Natural killer cell (primary cell): Measurements from ENCODE around the gene TMEM187. TPM values are rescaled to one million over a fixed set of nuclear protein-coding genes. Genes with fewer than 3 reads are reported as not detected.

Source experiments
- ATAC-seq, 3 donors: fragments of 150-1000 bp in 2 of 3; fragments of 200-7000 bp in 1 of 3; cut with Tn5 transposase; 1 replicate in 1 of 3; 2 replicates in 2 of 3; pipeline ENCODE4 v1.10.0; 2021; ENCODE audit warnings: mild to moderate bottlenecking in 2 of 3, moderate library complexity in 2 of 3
- DNase-seq, 2 donors: peaks; one replicate each; pipeline versions ENCODE4 v3.0.0 to v3.0.0-alpha.2; 2013 to 2021; ENCODE audit warnings: mixed read lengths in 1 of 2
- H3K27ac ChIP-seq: one replicate; pipeline ENCODE4 v1.5.1; 2013; ENCODE audit warnings: mild to moderate bottlenecking, low read length
- H3K27me3 ChIP-seq: one replicate; pipeline ENCODE4 v1.6.1; 2013; ENCODE audit warnings: low read length; ENCODE audit not compliant: control insufficient read depth, insufficient read depth
- H3K36me3 ChIP-seq: one replicate; pipeline ENCODE4 v1.6.1; 2013; ENCODE audit warnings: low read length; ENCODE audit not compliant: control insufficient read depth, insufficient read depth
- H3K4me1 ChIP-seq: one replicate; pipeline ENCODE4 v1.6.1; 2013; ENCODE audit warnings: low read length; ENCODE audit not compliant: control insufficient read depth, insufficient read depth
- H3K4me3 ChIP-seq: one replicate; pipeline ENCODE4 v1.5.1; 2013; ENCODE audit warnings: low read length
- H3K9me3 ChIP-seq: one replicate; pipeline ENCODE4 v1.6.1; 2013; ENCODE audit warnings: low read length; ENCODE audit not compliant: control insufficient read depth, insufficient read depth
- H3K27ac Mint-ChIP-seq, 2 donors: one replicate each; pipeline ENCODE4 v1.8.0; 2022; ENCODE audit warnings: mild to moderate bottlenecking in 2 of 2, mixed read lengths in 2 of 2, moderate library complexity in 1 of 2
- H3K27me3 Mint-ChIP-seq, 2 donors: one replicate each; pipeline ENCODE4 v1.8.0; 2022; ENCODE audit warnings: low read depth in 2 of 2, mixed read lengths in 2 of 2
- H3K36me3 Mint-ChIP-seq: one replicate; pipeline ENCODE4 v1.8.0; 2022; ENCODE audit warnings: mixed read lengths
- H3K4me1 Mint-ChIP-seq, 2 donors: one replicate each; pipeline ENCODE4 v1.8.0; 2022; ENCODE audit warnings: mixed read lengths in 2 of 2
- H3K4me3 Mint-ChIP-seq: one replicate; pipeline ENCODE4 v1.8.0; 2022; ENCODE audit warnings: mild to moderate bottlenecking, moderate library complexity, mixed read lengths
- H3K9me3 Mint-ChIP-seq, 2 donors: one replicate each; pipeline ENCODE4 v1.8.0; 2022; ENCODE audit warnings: mixed read lengths in 2 of 2
- WGBS: methylation state at CpG from one replicate; pipeline ENCODE4 v1.1.7; 2013; ENCODE audit warnings: missing lambda C conversion rate; ENCODE audit not compliant: insufficient coverage; 5-methylcytosine and 5-hydroxymethylcytosine counted together
- intact Hi-C: fragments of 100-400 bp; cut with micrococcal nuclease; formaldehyde crosslinking; loops from one replicate; pipeline ENCODE4 v1.14.2; 2022
- total RNA-seq, 4 donors: library from RNA; stranded (reverse); fragments of 120-200 nt in 1 of 4; gene quantifications; one replicate each; pipeline versions ENCODE4 v1.2.3 to v1.2.4, GENCODE V29; 2013 to 2022
- TF ChIP-seq, protein P1 (sequence below): fragments of 200-600 bp; IDR thresholded peaks from one replicate; pipeline ENCODE4 v1.8.0; 2022; ENCODE audit warnings: antibody characterized with exemption

TMEM187 gene
- total RNA-seq, 3 donors from 2014 or later (not counting 1 experiment from before 2014, with no cell fraction given), result 1.2 to 4.3 (median 1.4) TPM

DNA sequence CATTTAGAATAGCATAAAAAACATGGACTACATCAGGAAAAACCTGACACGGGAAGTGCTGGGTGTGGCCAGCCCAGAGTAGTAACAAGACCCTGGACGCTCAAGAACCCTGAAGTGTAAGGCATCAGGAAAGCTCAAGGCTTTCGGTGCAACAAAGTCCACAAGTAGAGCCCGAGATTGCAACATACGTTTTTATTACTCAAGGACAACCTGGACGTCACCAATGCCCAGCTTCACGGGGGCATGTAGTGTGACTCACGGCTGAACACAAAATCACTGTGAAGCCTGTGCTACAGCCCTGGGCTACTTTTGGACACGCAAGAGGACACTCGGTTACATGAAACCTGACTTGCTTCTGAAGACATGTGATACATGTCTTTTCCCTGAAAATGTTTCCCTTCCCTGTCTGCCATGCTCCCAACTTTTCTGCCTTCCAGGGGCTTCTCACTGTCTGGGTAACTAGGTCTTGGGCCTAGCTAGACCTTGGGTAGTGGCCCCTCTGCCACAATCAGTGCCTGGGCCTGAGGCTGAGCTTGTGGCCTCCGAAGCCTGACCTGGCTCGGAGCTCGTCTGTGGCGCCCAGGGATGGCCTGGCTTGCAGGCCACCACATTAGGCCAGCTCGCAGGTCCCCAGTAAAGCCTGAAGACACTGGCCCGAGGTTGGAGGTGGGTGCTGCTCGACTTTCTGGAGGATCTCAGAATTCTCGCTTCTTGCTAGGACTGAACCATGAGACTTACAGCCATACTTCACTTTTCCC lies 38.0 kb downstream of the TMEM187 start:
- no peak overlapping the region for H3K4me3 Mint-ChIP-seq
- no peak for ATAC-seq
- Histone ChIP-seq H3K36me3 (peaks cover 22% of the 10 kb centered on the region), H3K27me3 (no peaks in the 10 kb centered on the region), H3K4me1 (peaks cover 33% of the 10 kb centered on the region), H3K4me3 (no peak overlapping the region), H3K9me3 (no peaks in the 10 kb centered on the region), H3K27ac (no peak overlapping the region)
- 93% methylated on average over 18 of the region's 18 CpGs for WGBS
- H3K4me1 Mint-ChIP-seq, result peaks cover 0 to 6% of the 10 kb centered on the region in 2 donors
- no peak overlapping the region for H3K27ac Mint-ChIP-seq
- no peaks in the 10 kb centered on the region for H3K27me3 Mint-ChIP-seq
- TF ChIP-seq, protein P1, sequence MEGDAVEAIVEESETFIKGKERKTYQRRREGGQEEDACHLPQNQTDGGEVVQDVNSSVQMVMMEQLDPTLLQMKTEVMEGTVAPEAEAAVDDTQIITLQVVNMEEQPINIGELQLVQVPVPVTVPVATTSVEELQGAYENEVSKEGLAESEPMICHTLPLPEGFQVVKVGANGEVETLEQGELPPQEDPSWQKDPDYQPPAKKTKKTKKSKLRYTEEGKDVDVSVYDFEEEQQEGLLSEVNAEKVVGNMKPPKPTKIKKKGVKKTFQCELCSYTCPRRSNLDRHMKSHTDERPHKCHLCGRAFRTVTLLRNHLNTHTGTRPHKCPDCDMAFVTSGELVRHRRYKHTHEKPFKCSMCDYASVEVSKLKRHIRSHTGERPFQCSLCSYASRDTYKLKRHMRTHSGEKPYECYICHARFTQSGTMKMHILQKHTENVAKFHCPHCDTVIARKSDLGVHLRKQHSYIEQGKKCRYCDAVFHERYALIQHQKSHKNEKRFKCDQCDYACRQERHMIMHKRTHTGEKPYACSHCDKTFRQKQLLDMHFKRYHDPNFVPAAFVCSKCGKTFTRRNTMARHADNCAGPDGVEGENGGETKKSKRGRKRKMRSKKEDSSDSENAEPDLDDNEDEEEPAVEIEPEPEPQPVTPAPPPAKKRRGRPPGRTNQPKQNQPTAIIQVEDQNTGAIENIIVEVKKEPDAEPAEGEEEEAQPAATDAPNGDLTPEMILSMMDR, result no peak
- H3K36me3 Mint-ChIP-seq, result no peaks in the 10 kb centered on the region
- no peaks in the 10 kb centered on the region for H3K9me3 Mint-ChIP-seq
- DNase-seq, result no peak
- intact Hi-C loops, result loop anchor here (10.0 kb wide), 1 partner anchor 84 kb away; the partner anchor contains the start of gene MECP2

DNA sequence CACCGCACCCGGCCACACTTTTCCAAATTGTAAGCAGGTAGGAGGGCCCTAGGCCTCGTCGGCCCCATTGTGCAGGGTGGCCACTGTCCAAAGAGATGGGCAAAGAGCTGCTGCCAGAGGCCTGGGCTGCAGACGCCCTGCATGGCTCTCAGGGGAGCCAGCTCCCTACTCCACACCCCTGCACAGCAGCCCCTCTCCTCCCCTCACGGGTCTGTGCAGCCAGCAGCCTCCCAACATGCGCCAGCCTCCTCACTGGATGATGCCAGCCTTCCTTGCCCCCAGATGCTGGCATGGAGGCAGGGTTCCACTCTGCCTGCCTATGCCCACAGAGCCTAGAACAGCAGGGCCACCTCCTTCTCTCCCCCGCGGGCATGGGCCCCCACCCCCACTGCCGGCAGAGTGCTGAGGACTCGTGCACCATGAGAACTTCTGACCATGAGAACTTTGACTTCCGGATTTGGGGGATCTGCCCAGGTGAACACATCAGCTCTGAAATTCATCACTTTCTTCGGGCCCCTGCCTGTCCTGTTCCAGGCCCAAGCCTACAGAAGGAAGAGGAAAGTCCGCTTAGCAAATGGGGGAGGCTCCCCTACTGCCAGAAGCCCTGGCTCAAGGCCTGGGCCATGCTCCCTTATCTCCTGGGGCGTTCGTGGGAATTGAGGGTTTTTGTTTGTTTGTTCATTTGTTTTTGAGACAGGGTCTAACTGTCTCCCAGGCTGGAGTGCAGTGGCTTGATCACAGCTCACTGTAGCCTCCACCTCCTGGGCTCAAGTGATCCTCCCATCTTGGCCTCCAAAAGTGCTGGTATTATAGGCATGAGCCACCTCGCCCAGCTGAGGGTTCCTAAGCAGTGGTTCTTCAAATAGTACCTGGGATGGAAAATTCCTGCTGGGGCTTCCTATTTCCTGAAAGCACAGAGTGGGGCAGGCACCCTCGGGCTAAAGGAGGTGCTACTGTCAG lies 39.1 kb downstream of the TMEM187 start:
- DNase-seq, result no peak
- peaks cover 32% of the 10 kb centered on the region for H3K36me3 ChIP-seq
- no peaks in the 10 kb centered on the region for H3K27me3 ChIP-seq
- TF ChIP-seq, protein P1, result no peak
- Mint-ChIP-seq H3K27me3 (no peaks in the 10 kb centered on the region), H3K36me3 (no peaks in the 10 kb centered on the region), H3K4me3 (no peak overlapping the region), H3K9me3 (no peaks in the 10 kb centered on the region), H3K4me1 (peaks cover 0 to 6% of the 10 kb centered on the region in 2 donors), H3K27ac (no peak overlapping the region)
- intact Hi-C loops, result loop anchor here (10.0 kb wide), 1 partner anchor 83 kb away; the partner anchor contains the start of gene MECP2
- H3K4me1 ChIP-seq, result peaks cover 33% of the 10 kb centered on the region
- no peaks in the 10 kb centered on the region for H3K9me3 ChIP-seq
- H3K27ac ChIP-seq, result no peak overlapping the region
- WGBS, result 94% methylated on average over 16 of the region's 18 CpGs
- H3K4me3 ChIP-seq, result no peak overlapping the region
- no peak for ATAC-seq

DNA sequence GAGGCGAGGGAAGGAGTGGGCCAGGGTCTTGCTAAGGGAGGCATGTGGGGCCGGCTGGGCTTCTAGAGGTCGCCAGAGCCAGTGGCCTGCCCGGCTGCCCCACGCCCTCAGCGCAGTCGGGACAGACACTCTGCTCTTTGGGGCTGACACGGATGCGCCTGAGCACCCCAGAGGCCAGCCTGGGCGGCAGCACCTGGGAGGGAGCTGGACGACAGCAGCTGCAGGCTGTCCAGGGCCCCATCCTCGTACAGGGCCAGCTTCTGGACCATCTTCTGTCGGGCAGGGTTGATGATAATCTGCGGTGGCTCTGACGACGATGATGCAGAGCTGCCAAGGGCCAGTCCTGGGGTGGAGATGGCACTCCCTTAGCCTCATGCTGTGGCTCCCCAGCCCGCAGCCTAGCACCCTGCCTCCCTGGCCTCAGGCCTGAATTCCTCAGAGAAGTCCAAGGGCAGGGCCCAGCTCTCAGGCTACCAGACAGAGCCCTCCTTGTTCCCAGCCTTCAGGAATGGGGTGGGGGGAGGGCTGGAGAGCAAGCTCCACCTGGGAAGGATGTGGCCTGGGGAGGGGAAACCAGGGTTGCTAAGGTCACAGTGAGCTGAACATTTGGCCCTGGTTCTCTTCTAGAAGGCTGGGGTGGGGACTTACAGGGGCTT lies 39.9 kb downstream of the TMEM187 start:
- 91% methylated on average over 17 of the region's 17 CpGs for WGBS
- ATAC-seq, result no peak
- TF ChIP-seq, protein P1, result no peak
- intact Hi-C loops, result loop anchor here (10.0 kb wide), 1 partner anchor 82 kb away; the partner anchor contains the start of gene MECP2
- Histone ChIP-seq H3K27ac (no peak overlapping the region), H3K4me1 (peaks cover 26% of the 10 kb centered on the region), H3K4me3 (no peak overlapping the region), H3K9me3 (no peaks in the 10 kb centered on the region), H3K27me3 (no peaks in the 10 kb centered on the region), H3K36me3 (peaks cover 38% of the 10 kb centered on the region)
- no peaks in the 10 kb centered on the region for H3K27me3 Mint-ChIP-seq
- no peaks in the 10 kb centered on the region for H3K36me3 Mint-ChIP-seq
- no peak overlapping the region for H3K4me3 Mint-ChIP-seq
- DNase-seq, result no peak
- H3K4me1 Mint-ChIP-seq, result peaks cover 0 to 5% of the 10 kb centered on the region in 2 donors
- no peak overlapping the region for H3K27ac Mint-ChIP-seq
- no peaks in the 10 kb centered on the region for H3K9me3 Mint-ChIP-seq
